ENCODE measurements around the gene AXDND1. TPM values are rescaled to one million over a fixed set of nuclear protein-coding genes. Genes with fewer than 3 reads are reported as not detected.

The AXDND1 gene
- total and polyA plus RNA-seq, 12 donors, result 1.2 to 24.6 (median 3.8) TPM; not detected in 1

DNA sequence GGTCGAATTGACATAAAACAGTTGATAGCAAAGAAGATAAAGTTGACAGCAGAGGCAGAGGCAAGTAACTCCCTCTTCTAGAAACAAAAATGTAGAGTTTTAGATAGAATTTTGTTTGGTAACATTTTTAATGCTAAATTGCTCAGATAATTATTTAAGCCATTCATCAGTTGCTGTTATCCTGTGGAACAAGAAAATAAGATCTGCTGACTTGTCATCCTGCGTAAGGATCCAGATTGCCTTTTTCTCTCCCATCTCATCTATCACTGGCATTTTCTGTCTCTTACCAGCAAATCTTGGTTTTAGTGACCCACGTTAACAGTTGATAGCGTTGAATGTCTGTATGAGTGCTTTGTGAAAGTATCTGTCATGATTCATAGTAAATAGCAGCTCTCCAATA, 42.3 kb upstream of the AXDND1 start:
- Histone ChIP-seq H3K27ac (peak overlapping the region in 4 of 5 donors; percentile 2 to 77 (median 64)), H3K36me3 (replicated peaks in 1 of 2) (peaks cover 0 to 5% of the 10 kb centered on the region in 2 donors), H3K4me1 (replicated peaks in 1 of 2) (peaks cover 36 to 62% of the 10 kb centered on the region in 2 donors)

DNA sequence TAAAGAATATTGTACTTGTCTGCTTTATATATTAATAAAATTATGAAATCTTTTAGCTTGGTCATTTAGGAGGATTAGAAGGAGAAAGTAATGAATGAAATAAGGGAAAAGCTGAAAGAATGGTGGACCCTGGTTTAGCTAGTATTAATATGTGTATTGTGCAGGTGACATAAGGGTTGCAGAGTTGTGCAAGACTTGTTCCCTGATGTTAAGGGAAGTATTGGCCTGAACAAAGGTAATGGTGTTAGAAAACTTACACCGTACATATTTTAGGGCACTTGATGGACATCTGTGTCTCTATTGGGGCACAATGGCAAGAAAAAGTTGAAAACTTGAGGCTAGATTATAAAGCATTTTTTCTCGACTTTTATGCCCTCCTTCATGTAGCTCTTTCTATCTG, 39.9 kb upstream of the AXDND1 start:
- H3K27ac ChIP-seq, result peak overlapping the region in 2 of 5 donors; percentile 11 to 18
- peaks cover 0 to 2% (median 0%) of the 10 kb centered on the region in 3 donors for H3K9me3 ChIP-seq (replicated peaks in 1 of 3)
- peaks cover 0 to 5% of the 10 kb centered on the region in 2 donors for H3K36me3 ChIP-seq (replicated peaks in 1 of 2)
- no peak for DNase-seq
- H3K4me3 ChIP-seq, result no peak overlapping the region
- no peak for TF ChIP-seq POLR2A (IDR thresholded peaks at IDR 0.05)
- TF ChIP-seq, protein P1, sequence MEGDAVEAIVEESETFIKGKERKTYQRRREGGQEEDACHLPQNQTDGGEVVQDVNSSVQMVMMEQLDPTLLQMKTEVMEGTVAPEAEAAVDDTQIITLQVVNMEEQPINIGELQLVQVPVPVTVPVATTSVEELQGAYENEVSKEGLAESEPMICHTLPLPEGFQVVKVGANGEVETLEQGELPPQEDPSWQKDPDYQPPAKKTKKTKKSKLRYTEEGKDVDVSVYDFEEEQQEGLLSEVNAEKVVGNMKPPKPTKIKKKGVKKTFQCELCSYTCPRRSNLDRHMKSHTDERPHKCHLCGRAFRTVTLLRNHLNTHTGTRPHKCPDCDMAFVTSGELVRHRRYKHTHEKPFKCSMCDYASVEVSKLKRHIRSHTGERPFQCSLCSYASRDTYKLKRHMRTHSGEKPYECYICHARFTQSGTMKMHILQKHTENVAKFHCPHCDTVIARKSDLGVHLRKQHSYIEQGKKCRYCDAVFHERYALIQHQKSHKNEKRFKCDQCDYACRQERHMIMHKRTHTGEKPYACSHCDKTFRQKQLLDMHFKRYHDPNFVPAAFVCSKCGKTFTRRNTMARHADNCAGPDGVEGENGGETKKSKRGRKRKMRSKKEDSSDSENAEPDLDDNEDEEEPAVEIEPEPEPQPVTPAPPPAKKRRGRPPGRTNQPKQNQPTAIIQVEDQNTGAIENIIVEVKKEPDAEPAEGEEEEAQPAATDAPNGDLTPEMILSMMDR (IDR thresholded peaks at IDR 0.05), result no peak
- intact Hi-C loops (cut with DNase I), result no loop called here
- H3K4me1 ChIP-seq (replicated peaks in 1 of 2), result peaks cover 45 to 83% of the 10 kb centered on the region in 2 donors
- no peaks in the 10 kb centered on the region for H3K27me3 ChIP-seq
- WGBS, 4 donors, result 47 to 71% (median 58%) methylated on average over 2 of the region's 2 CpGs

More for the DNA sequence above, 42.3 kb upstream of the AXDND1 start:
- no peaks in the 10 kb centered on the region for H3K9me3 ChIP-seq (replicated peaks in 1 of 3)
- H3K4me3 ChIP-seq, result no peak overlapping the region
- 43 to 52% (median 45%) methylated on average over 4 of the region's 4 CpGs for WGBS, 4 donors
- intact Hi-C loops (cut with DNase I), result no loop called here
- TF ChIP-seq, protein P1 (IDR thresholded peaks at IDR 0.05), result no peak
- DNase-seq, result no peak
- no peaks in the 10 kb centered on the region for H3K27me3 ChIP-seq

DNA sequence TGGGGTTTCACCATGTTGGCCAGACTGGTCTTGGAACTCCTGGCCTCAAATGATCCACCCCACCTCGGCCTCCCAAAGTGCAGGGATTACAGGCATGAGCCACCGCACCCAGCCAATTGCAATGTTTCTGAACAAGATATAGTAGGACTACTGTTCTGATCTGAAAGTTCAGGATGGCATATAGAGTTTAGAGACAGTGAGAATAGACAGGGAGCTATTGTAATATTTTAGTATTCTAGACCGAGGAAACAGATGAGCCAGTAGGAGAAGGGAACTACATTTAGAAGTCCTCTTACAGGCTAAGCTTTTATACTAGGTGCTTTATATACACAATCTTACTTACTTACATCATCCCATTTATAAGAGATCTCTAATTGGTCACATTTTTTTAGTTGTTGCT, 39.0 kb upstream of the AXDND1 start:
- H3K9me3 ChIP-seq (replicated peaks in 1 of 3), result peaks cover 0 to 2% (median 0%) of the 10 kb centered on the region in 3 donors
- H3K4me3 ChIP-seq, result no peak overlapping the region
- peaks cover 47 to 90% of the 10 kb centered on the region in 2 donors for H3K4me1 ChIP-seq (replicated peaks in 1 of 2)
- WGBS, 4 donors, result 67 to 83% (median 71%) methylated on average over 3 of the region's 3 CpGs
- TF ChIP-seq, protein P1 (IDR thresholded peaks at IDR 0.05), result no peak
- no peak for TF ChIP-seq POLR2A (IDR thresholded peaks at IDR 0.05)
- H3K27ac ChIP-seq, result peak overlapping the region; percentile 61 to 83 (median 67)
- H3K36me3 ChIP-seq (replicated peaks in 1 of 2), result peaks cover 0 to 5% of the 10 kb centered on the region in 2 donors
- intact Hi-C loops (cut with DNase I), result no loop called here
- no peak for DNase-seq
- H3K27me3 ChIP-seq, result no peaks in the 10 kb centered on the region

DNA sequence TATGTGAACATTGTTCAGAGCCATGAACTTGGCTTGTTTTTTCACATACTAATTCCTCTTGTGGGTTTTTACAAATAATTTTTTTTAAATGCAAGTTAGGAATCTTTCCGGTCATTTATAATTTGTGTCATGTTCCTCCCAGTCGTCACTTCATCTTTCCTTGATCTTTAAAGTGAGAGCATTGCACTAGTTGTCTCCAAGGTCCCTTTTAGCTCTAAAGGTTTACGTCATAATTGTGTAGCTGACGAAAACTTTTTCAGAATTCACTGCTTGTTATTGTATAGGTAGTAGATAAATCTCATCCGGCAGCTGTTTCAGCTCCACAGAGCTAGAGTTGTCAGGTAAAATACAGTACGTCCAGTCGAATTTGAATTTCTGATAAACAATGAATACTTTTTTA, 38.6 kb upstream of the AXDND1 start:
- Histone ChIP-seq H3K4me3 (no peak overlapping the region), H3K36me3 (replicated peaks in 1 of 2) (peaks cover 0 to 5% of the 10 kb centered on the region in 2 donors), H3K27me3 (no peaks in the 10 kb centered on the region), H3K4me1 (replicated peaks in 1 of 2) (peaks cover 47 to 90% of the 10 kb centered on the region in 2 donors), H3K27ac (peak overlapping the region; percentile 61 to 83 (median 67)), H3K9me3 (replicated peaks in 1 of 3) (peaks cover 0 to 2% (median 0%) of the 10 kb centered on the region in 3 donors)
- intact Hi-C loops (cut with DNase I), result no loop called here
- no peak for DNase-seq
- WGBS, 4 donors, result 39 to 41% (median 40%) methylated on average over 7 of the region's 7 CpGs
- TF ChIP-seq, protein P1 (IDR thresholded peaks at IDR 0.05), result no peak

Measured in adrenal gland (tissue), 12 donors.